Measurements from ENCODE around the gene OGDHL.
"Not testable (repeated sequence)": the region's sequence is repeated elsewhere in the genome, so short reads cannot be mapped to it uniquely, and the experiment has no call there.

Gene OGDHL

DNA sequence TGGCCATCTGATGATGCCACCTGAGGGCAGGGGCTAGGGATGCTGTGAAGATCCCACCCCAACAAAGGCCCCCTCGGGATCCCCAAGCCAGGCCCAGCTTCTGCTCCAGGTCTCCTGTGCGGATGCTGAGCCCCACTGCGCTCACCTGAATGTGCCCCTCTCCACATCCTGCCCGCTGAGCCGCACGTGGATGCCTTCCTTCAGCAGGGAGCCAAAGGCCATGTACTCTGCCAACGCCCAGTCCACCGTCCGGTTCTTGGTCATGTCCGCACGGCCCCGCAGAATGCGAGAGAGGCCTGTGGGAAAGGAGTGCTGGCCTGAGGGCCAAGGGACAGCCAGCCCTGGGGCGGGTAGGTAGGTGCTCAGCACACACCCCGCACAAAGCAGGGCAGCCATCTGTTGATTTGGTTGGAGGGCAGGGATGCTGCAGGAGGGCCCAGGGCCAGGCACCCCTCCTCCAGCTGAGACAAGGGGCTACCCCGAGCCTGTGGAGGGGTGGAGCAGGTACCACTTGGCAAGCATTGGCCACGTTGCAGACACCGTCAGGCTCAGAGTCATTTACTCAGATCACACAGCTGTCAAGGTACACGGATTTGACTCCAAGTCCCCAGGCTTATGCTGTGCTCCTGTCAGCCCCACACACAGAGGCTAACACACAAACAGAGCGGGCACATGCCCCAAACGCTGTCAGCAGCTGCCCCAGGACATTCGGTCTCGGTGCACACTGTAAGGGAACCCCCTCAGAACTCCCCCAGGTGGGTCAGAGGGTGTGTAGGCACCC lies 19.2 kb downstream of the OGDHL start:
- DNase-seq (ENCODE audit: low read depth), result no peak
- H3K4me3 ChIP-seq (ENCODE audit: low read depth, low read length), result no peak overlapping the region

GRCh38 chr10:49741108-49741995 lies 20.8 kb downstream of the OGDHL start:
- no peak overlapping the region for H3K4me3 ChIP-seq (ENCODE audit: low read depth, low read length)

DNA sequence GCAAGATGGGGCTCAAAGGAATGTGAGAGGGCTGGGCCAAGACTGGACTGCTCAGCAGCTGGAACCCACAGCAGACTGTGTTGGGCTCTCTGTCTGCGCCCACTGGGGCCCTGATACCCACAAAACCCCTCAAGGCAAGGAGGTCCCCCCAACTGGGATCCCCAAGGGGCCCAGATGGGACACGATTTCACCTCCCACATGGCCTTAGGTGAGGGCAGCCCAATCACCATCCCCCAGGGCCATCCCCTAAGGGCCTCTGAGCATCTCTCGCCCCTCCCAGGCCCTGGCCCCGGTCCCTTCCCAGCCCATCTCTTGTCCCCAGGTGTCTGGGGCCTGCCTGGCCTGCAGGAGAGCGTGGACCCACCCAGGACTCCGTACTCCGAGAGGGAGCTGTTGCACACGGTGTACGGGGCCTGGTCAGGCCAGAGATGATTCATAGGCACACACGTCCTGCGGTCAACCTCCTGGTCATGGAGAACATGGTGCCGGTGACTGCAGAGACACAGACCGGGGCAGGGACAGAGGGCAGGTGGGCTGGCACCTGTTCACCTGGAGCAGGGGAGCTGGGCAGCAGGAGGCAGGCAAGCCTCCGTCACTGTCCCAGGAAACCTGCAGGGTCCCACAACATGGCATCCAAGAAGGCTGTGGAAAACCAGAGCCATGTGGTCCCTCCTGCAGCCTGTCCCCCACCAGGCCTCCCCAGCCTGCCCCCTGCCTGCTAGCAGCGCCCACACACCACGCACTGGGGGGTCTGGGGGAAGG lies 21.6 kb downstream of the OGDHL start:
- no peak overlapping the region for H3K4me3 ChIP-seq (ENCODE audit: low read depth, low read length)
- DNase-seq (ENCODE audit: low read depth), result no peak

More at GRCh38 chr10:49741108-49741995, 20.8 kb downstream of the OGDHL start:
- no peak for DNase-seq (ENCODE audit: low read depth)

DNA sequence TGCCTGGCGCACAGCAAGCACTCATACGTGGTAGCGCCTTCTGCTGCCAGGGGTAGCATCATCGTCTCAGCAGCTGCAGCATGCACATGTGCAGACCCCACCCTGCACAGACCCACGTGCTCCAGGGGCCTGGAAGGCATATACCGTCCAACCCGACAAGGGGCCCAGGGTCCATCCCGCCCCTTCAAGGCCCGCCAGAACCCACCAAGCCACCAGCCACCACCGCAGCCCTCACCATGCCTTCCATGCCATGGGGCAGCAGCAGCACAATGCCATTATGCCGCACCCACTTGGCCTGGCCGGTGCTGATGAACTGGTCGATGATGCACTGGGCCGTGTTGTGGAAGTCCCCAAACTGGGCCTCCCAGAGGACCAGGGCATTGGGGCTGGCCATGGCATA lies 22.7 kb downstream of the OGDHL start:
- no peak overlapping the region for H3K4me3 ChIP-seq (ENCODE audit: low read depth, low read length)
- no peak for DNase-seq (ENCODE audit: low read depth)

DNA sequence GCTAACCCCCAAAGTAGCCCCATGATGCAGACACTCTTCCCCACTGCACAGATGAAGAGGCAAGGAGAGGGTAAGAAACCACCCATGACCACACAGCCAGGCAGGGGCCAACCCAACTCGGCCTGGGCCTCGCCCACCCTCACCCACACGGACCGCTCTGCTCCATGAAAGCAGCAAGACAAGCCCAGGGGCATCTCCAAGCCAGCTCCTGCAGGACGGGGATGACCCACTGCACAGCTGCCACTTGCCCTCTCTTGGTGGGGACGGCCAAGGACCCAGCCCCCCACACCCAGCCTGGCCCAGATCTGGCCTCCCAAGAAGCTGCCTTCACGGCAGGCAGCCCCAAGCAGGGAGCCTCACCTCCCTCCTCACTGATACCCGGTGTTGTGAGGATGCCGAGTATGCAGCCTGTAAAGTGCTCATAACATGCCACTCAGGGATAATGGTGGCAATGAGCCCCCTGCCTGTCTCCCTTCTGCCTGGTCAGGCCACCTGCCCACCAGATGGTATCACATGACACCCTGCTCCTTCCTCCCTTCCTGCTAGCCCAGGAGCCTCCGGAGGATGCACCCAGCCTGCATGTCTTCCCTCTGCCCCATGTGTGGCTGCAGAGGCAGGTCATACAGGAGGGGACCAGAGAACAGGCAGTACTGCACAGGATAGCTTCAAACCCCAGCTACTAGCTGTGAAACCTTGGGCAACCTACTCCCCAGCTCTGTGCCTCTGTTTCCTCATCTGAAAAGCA lies 23.3 kb downstream of the OGDHL start:
- no peak overlapping the region for H3K4me3 ChIP-seq (ENCODE audit: low read depth, low read length)
- no peak for DNase-seq (ENCODE audit: low read depth)

DNA sequence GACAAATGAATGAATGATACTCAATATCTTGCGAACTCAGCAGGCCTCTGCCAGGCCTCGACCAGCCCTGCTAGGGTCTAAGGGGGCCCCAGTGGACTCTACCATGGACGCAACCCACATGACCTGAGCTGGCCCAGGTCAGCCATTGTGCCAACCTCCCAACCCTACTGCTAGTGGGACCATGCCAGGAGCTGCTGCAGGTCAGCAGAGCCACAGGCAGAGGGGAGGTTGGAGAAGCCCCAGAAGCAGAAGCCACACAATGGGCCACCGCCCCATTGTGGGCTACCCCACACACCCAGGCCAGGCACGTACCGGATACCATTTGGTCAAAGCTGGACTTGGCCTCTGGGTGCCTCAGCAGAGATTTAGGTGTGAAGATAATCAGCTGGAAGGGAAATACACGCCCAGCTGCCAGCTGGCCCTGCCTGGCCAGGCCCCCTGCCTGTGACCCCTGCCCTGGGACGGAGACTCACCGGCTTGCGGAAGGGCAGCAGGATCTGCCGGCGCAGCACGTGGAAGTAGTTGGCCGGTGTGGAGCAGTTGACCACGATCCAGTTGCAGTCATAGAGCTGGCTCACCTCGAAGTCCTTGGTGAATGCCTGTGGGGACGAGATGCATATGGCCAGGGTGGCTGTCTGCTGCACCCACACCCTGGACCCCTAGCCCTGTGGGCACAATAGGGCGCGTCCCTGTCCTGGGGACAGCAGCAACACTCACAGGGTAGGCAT lies 24.5 kb downstream of the OGDHL start:
- DNase-seq (ENCODE audit: low read depth), result no peak
- no peak overlapping the region for H3K4me3 ChIP-seq (ENCODE audit: low read depth, low read length)

GRCh38 chr10:49736564-49737113 lies 25.5 kb downstream of the OGDHL start:
- no peak for DNase-seq (ENCODE audit: low read depth)
- no peak overlapping the region for H3K4me3 ChIP-seq (ENCODE audit: low read depth, low read length)

GRCh38 chr10:49735848-49736563 lies 26.1 kb downstream of the OGDHL start:
- no peak for DNase-seq (ENCODE audit: low read depth)
- no peak overlapping the region for H3K4me3 ChIP-seq (ENCODE audit: low read depth, low read length)

DNA sequence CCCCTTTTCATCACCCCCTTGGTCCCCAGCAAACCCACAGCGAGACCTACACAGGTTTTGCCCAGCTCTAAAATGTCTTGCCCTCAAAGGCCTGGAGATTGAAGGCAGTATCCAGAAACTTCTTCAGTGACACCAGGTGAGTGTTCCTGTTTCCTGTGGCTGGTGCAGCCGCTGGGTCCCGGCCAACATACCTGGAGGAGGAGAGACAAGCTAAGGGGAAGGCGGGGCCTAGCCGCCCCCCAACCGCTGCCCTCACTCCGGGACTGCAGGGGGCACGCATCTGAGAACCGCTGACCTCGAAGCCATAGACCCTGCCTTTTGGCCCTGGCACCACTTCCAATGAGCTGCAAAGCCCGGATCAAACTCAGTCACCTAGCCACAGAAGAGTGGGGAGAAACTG lies 27.0 kb downstream of the OGDHL start:
- H3K4me3 ChIP-seq (ENCODE audit: low read depth, low read length), result no peak overlapping the region
- DNase-seq (ENCODE audit: low read depth), result no peak

GRCh38 chr10:49734676-49735075 lies 27.4 kb downstream of the OGDHL start:
- DNase-seq (ENCODE audit: low read depth), result no peak

GRCh38 chr10:49733866-49734265 lies 28.3 kb downstream of the OGDHL start:
- DNase-seq (ENCODE audit: low read depth), result no peak
- no peak overlapping the region for H3K4me3 ChIP-seq (ENCODE audit: low read depth, low read length)

More at GRCh38 chr10:49734676-49735075, 27.4 kb downstream of the OGDHL start:
- no peak overlapping the region for H3K4me3 ChIP-seq (ENCODE audit: low read depth, low read length)

DNA sequence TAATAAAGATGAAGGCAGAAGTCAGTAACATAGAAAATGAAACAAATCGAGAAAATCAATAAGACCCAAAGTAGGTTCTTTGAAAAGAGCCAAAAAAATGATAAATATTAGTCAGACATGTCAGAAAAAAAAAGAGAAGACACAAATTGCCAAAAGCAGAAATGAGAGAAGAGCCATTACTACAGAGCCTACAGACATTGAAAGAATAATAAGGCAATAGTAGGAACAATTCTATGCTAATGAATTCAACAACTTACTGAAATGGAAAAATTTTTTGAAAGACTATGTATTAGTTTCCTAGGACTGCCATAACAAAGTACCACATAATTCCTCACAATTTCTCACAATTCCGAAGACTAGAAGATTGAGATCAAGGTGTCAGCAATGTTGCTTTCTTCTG lies 35.5 kb downstream of the OGDHL start:
- DNase-seq (ENCODE audit: low read depth), result no peak
- H3K4me3 ChIP-seq (ENCODE audit: low read depth, low read length), result no peak overlapping the region

- H3K4me3 ChIP-seq (ENCODE audit: low read depth, low read length); DNase-seq (ENCODE audit: low read depth): not testable (repeated sequence)
These were observed 47.0 kb downstream of the OGDHL start for GRCh38 chr10:49715157-49715556.

GRCh38 chr10:49713266-49713665 lies 48.9 kb downstream of the OGDHL start:
- no peak overlapping the region for H3K4me3 ChIP-seq (ENCODE audit: low read depth, low read length)
- no peak for DNase-seq (ENCODE audit: low read depth)

DNA sequence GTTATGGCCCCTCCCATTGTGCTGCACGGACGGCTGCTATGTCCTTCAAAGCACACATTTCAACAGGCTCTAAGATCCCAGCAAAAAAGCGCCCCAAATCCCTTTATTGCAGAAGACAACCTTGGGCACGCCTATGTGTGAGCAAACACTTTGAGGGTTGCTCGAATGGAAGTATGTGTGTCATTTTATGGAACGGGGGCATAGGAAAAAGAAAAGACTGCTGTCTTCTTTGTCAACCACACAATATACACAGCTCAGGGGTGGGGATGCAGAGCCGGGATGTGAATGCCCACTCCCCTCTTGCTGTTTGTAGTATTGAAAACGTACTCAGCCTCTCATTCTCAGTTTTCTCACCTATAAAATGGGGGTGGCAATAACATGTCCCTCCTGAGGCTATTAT lies 50.6 kb downstream of the OGDHL start:
- no peak overlapping the region for H3K4me3 ChIP-seq (ENCODE audit: low read depth, low read length)
- DNase-seq (ENCODE audit: low read depth), result no peak

GRCh38 chr10:49710966-49711365 lies 51.2 kb downstream of the OGDHL start:
- no peak overlapping the region for H3K4me3 ChIP-seq (ENCODE audit: low read depth, low read length)
- DNase-seq (ENCODE audit: low read depth), result no peak

- DNase-seq (ENCODE audit: low read depth), result no peak
- no peak overlapping the region for H3K4me3 ChIP-seq (ENCODE audit: low read depth, low read length)
These were observed 52.2 kb downstream of the OGDHL start for GRCh38 chr10:49709934-49710333.

DNA sequence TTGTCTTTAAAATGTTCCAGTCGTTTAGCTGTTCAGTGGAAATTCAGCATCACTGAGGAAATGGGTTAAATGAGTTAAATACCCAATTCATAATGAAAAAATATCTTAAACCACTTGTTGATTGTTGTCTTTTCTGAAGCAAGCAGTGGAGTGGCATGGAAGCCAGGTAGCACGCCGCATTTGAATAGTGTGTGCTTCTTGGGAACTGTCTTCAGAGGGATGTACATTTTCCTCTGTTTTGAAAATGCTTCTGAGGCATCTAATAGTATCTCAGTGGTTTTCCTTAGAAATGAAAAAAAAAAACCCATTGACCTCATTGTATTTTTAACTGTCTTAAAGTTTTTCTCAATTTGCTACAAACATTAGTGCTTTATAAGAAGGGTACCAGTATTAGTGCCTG lies 54.5 kb downstream of the OGDHL start:
- DNase-seq (ENCODE audit: low read depth), result no peak
- H3K4me3 ChIP-seq (ENCODE audit: low read depth, low read length), result no peak overlapping the region

Data from skeletal muscle cell (primary cell).